T-helper 2 cell (primary cell): ENCODE results near the gene FARP1.
"Not testable (repeated sequence)": the region's sequence is repeated elsewhere in the genome, so short reads cannot be mapped to it uniquely, and the experiment has no call there.

Experiments used
- DNase-seq, 5 experiments: peaks; one replicate each; pipeline versions ENCODE4 v3.0.0 to v3.0.0-alpha.2; 2012 to 2022

Gene FARP1

GRCh38 chr13:98368019-98368418, 225.1 kb downstream of the FARP1 start:
- no peak for DNase-seq

- DNase-seq = not testable (repeated sequence)
These were observed 226.6 kb downstream of the FARP1 start for GRCh38 chr13:98369520-98369919.

- DNase-seq = no peak
These were observed 227.4 kb downstream of the FARP1 start for GRCh38 chr13:98370261-98370660.

GRCh38 chr13:98370806-98371515, 228.1 kb downstream of the FARP1 start:
- DNase-seq = no peak

GRCh38 chr13:98371516-98372023, 228.7 kb downstream of the FARP1 start:
- DNase-seq = no peak

- no peak for DNase-seq
These were observed 230.0 kb downstream of the FARP1 start for GRCh38 chr13:98372876-98373275.

- DNase-seq = no peak
These were observed 231.9 kb downstream of the FARP1 start for GRCh38 chr13:98374750-98375149.

GRCh38 chr13:98377635-98378378, 234.9 kb downstream of the FARP1 start:
- no peak for DNase-seq

GRCh38 chr13:98384739-98385138, 241.8 kb downstream of the FARP1 start:
- DNase-seq = no peak

GRCh38 chr13:98385606-98386005, 242.7 kb downstream of the FARP1 start:
- DNase-seq = no peak

GRCh38 chr13:98386637-98387036, 243.7 kb downstream of the FARP1 start:
- no peak for DNase-seq

- no peak for DNase-seq
These were observed 246.4 kb downstream of the FARP1 start for GRCh38 chr13:98389319-98389718.

- no peak for DNase-seq
These were observed 247.3 kb downstream of the FARP1 start for GRCh38 chr13:98390086-98390715.

- no peak for DNase-seq
These were observed 251.0 kb downstream of the FARP1 start for GRCh38 chr13:98393873-98394272.

GRCh38 chr13:98394820-98395510, 252.1 kb downstream of the FARP1 start:
- DNase-seq = no peak

GRCh38 chr13:98396071-98396710, 253.3 kb downstream of the FARP1 start:
- DNase-seq = no peak

- DNase-seq = no peak
These were observed 254.3 kb downstream of the FARP1 start for GRCh38 chr13:98397221-98397620.

- DNase-seq = no peak
These were observed 255.0 kb downstream of the FARP1 start for GRCh38 chr13:98397861-98398260.

GRCh38 chr13:98398581-98398980, 255.7 kb downstream of the FARP1 start:
- DNase-seq = no peak

- DNase-seq = no peak
These were observed 256.9 kb downstream of the FARP1 start for GRCh38 chr13:98399756-98400155.

GRCh38 chr13:98401934-98402333, 259.0 kb downstream of the FARP1 start:
- DNase-seq = no peak

- DNase-seq = no peak
These were observed 260.2 kb downstream of the FARP1 start for GRCh38 chr13:98403076-98403475.
